22Rv1 (cell line): ENCODE measurements around the gene GRIK1.

Experiments used
- CTCF ChIP-seq: fragments of 450-650 bp; IDR thresholded peaks from 2 replicates; pipeline ENCODE4 v1.5.1; 2017; ENCODE audit warnings: mild to moderate bottlenecking
- ZFX ChIP-seq: fragments of 450-650 bp; IDR thresholded peaks from 2 replicates; pipeline ENCODE4 v1.6.1; 2017; ENCODE audit warnings: antibody characterized with exemption, borderline replicate concordance

DNA sequence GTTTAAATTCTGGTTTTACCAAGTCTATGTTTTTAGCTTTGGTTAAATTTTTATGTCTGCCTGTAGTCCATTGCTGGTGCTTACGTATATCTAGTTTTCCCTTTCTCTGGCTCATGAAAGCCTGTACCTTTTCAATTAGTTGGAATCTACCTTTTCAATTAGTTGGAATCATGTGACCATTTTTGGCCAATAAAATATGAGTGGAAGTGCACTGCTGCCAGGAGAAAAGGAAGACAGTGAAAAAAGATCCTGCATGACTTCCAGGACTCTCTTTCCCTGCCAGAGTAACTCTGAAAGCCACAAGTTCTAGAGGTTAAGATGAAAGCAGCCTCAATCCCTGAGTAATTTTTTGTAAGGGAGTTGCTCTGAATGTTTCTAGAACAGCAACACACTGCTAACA, 2.2 kb upstream of the GRIK1 start:
- TF ChIP-seq CTCF = no peak
- TF ChIP-seq ZFX = no peak
